Neural cell (in vitro differentiated cells): ENCODE measurements around the gene S1PR3. TPM values are rescaled to one million over a fixed set of nuclear protein-coding genes. Genes with fewer than 3 reads are reported as not detected.

Experiments
- H2AFZ ChIP-seq: fragments of 200-600, 300-800 bp; sonication (generic), shearing (Covaris generic); 2 replicates; pipeline ENCODE4 v1.6.0; 2014; ENCODE audit warnings: low read depth, mild to moderate bottlenecking, antibody characterized with exemption, low read length, moderate library complexity
- H3F3A ChIP-seq: fragments of 200-600 bp; shearing (Covaris generic); 2 replicates; pipeline ENCODE4 v1.6.1; 2016; ENCODE audit warnings: mild to moderate bottlenecking, moderate library complexity, mixed read lengths, antibody characterized with exemption, low read length; ENCODE audit not compliant: insufficient read depth, poor library complexity, severe bottlenecking
- H3K27ac ChIP-seq: fragments of 200-600, 300-800 bp; sonication (generic), shearing (Covaris generic); 2 replicates; pipeline ENCODE4 v1.5.1; 2014; ENCODE audit warnings: mild to moderate bottlenecking, low read length, moderate library complexity
- H3K27me3 ChIP-seq: fragments of 300-800, 200-600 bp; sonication (generic), shearing (Covaris generic); 2 replicates; pipeline ENCODE4 v1.6.0; 2014; ENCODE audit warnings: mild to moderate bottlenecking, low read depth, low read length, moderate library complexity; ENCODE audit not compliant: insufficient read depth
- H3K36me3 ChIP-seq: fragments of 300-800, 200-600 bp; sonication (generic), shearing (Covaris generic); 2 replicates; pipeline ENCODE4 v1.5.1; 2014; ENCODE audit warnings: mild to moderate bottlenecking, antibody characterized with exemption, low read length, moderate library complexity; ENCODE audit not compliant: insufficient read depth
- H3K4me2 ChIP-seq: fragments of 300-800, 200-600 bp; sonication (generic), shearing (Covaris generic); 2 replicates; pipeline ENCODE4 v1.6.0; 2014; ENCODE audit warnings: mild to moderate bottlenecking, low read length
- H3K4me3 ChIP-seq: fragments of 300-800, 200-600 bp; sonication (generic), shearing (Covaris generic); 2 replicates; pipeline ENCODE4 v1.5.1; 2014; ENCODE audit warnings: mild to moderate bottlenecking, low read length, moderate library complexity
- H3K79me2 ChIP-seq: fragments of 200-600 bp; shearing (Covaris generic); replicated peaks from 2 replicates; pipeline ENCODE4 v1.6.0; 2014; ENCODE audit warnings: mild to moderate bottlenecking, low read length, moderate library complexity; ENCODE audit not compliant: insufficient read depth
- H3K9ac ChIP-seq: fragments of 300-800, 200-600 bp; sonication (generic), shearing (Covaris generic); 2 replicates; pipeline ENCODE4 v1.6.1; 2016; ENCODE audit warnings: mild to moderate bottlenecking, low read length, mixed read lengths
- H3K9me2 ChIP-seq: fragments of 200-600 bp; shearing (Covaris generic); 2 replicates; pipeline ENCODE4 v1.6.1; 2016; ENCODE audit warnings: mild to moderate bottlenecking, low read length, mixed read lengths; ENCODE audit not compliant: insufficient read depth
- H3K9me3 ChIP-seq: fragments of 200-600, 300-800 bp; sonication (generic), shearing (Covaris generic); 2 replicates; pipeline ENCODE4 v1.6.1; 2016; ENCODE audit warnings: mild to moderate bottlenecking, mixed run types, low read length, moderate library complexity, mixed read lengths
- H4K20me1 ChIP-seq: fragments of 200-600 bp; shearing (Covaris generic); 2 replicates; pipeline ENCODE4 v1.6.1; 2016; ENCODE audit warnings: mild to moderate bottlenecking, mixed run types; ENCODE audit not compliant: insufficient read depth
- EP300 ChIP-seq: fragments of 450-650 bp; conservative IDR thresholded peaks from 2 replicates; pipeline ENCODE4 v1.6.1; 2014; ENCODE audit warnings: antibody characterized with exemption, mild to moderate bottlenecking, moderate library complexity; ENCODE audit not compliant: poor library complexity, severe bottlenecking
- MXI1 ChIP-seq: fragments of 450-650 bp; conservative IDR thresholded peaks from 2 replicates; pipeline ENCODE4 v1.6.1; 2014; ENCODE audit warnings: antibody characterized with exemption, mild to moderate bottlenecking; ENCODE audit not compliant: poor library complexity, severe bottlenecking
- POLR2AphosphoS5 ChIP-seq: IDR thresholded peaks from 2 replicates; pipeline ENCODE4 v1.6.1; 2012
- RAD21 ChIP-seq: fragments of 450-650 bp; conservative IDR thresholded peaks from 2 replicates; pipeline ENCODE4 v1.6.1; 2014; ENCODE audit warnings: antibody characterized with exemption, mild to moderate bottlenecking, moderate library complexity
- REST ChIP-seq: IDR thresholded peaks from 2 replicates; pipeline ENCODE4 v1.6.1; 2012; ENCODE audit warnings: borderline replicate concordance
- SMC3 ChIP-seq: fragments of 450-650 bp; conservative IDR thresholded peaks from 2 replicates; pipeline ENCODE4 v1.6.1; 2014; ENCODE audit warnings: antibody characterized with exemption, mild to moderate bottlenecking, moderate library complexity; ENCODE audit not compliant: poor library complexity
- polyA plus RNA-seq: library from polyadenylated mRNA; depleted of rRNA; stranded (reverse); fragments of >200 nt; gene quantifications from 2 replicates; pipeline ENCODE4 v1.2.3, GENCODE V29; 2014

S1PR3 gene
- polyA plus RNA-seq, 1 donor from 2014 or later = 0.12 TPM

- no peaks in the 10 kb centered on the region for H3K36me3 ChIP-seq
- H3K79me2 ChIP-seq = no peaks in the 10 kb centered on the region
- H2AFZ ChIP-seq = no peak overlapping the region
- H3K4me2 ChIP-seq = no peak overlapping the region
- H3K9me2 ChIP-seq = no peaks in the 10 kb centered on the region
- H3K27ac ChIP-seq = no peak overlapping the region
- H3K27me3 ChIP-seq = no peaks in the 10 kb centered on the region
- H4K20me1 ChIP-seq = no peaks in the 10 kb centered on the region
- TF ChIP-seq EP300 (no peak), MXI1 (no peak), RAD21 (no peak)
- H3K4me3 ChIP-seq = no peak overlapping the region
- no peak overlapping the region for H3K9ac ChIP-seq
- no peaks in the 10 kb centered on the region for H3K9me3 ChIP-seq
- no peaks in the 10 kb centered on the region for H3F3A ChIP-seq
Observed at GRCh38 chr9:88980740-88981203, 10.5 kb upstream of the S1PR3 start.

GRCh38 chr9:88983865-88984542, 7.3 kb upstream of the S1PR3 start:
- no peak overlapping the region for H3K27ac ChIP-seq
- no peaks in the 10 kb centered on the region for H3F3A ChIP-seq
- H3K4me2 ChIP-seq = no peak overlapping the region
- no peaks in the 10 kb centered on the region for H3K9me3 ChIP-seq
- no peaks in the 10 kb centered on the region for H3K79me2 ChIP-seq
- no peak overlapping the region for H3K9ac ChIP-seq
- H4K20me1 ChIP-seq = no peaks in the 10 kb centered on the region
- no peak overlapping the region for H3K4me3 ChIP-seq
- H2AFZ ChIP-seq = no peak overlapping the region
- TF ChIP-seq EP300 = no peak
- no peak for TF ChIP-seq RAD21
- TF ChIP-seq POLR2AphosphoS5 = no peak
- TF ChIP-seq SMC3 = no peak
- H3K27me3 ChIP-seq = peaks cover 1% of the 10 kb centered on the region
- H3K9me2 ChIP-seq = no peaks in the 10 kb centered on the region
- no peaks in the 10 kb centered on the region for H3K36me3 ChIP-seq

- H3K4me3 ChIP-seq = no peak overlapping the region
- no peaks in the 10 kb centered on the region for H3K9me3 ChIP-seq
- TF ChIP-seq REST (no peak), SMC3 (no peak), EP300 (no peak), MXI1 (no peak), POLR2AphosphoS5 (no peak)
- H4K20me1 ChIP-seq = no peaks in the 10 kb centered on the region
- H3F3A ChIP-seq = no peaks in the 10 kb centered on the region
- H3K27me3 ChIP-seq = peaks cover 6% of the 10 kb centered on the region
- no peaks in the 10 kb centered on the region for H3K36me3 ChIP-seq
- H3K79me2 ChIP-seq = no peaks in the 10 kb centered on the region
- no peak overlapping the region for H2AFZ ChIP-seq
- H3K27ac ChIP-seq = no peak overlapping the region
- no peaks in the 10 kb centered on the region for H3K9me2 ChIP-seq
- no peak overlapping the region for H3K9ac ChIP-seq
- H3K4me2 ChIP-seq = no peak overlapping the region
Observed at GRCh38 chr9:88984543-88984883, 6.8 kb upstream of the S1PR3 start.
